Smooth muscle cell (in vitro differentiated cells): ENCODE data around the gene DIP2C. TPM values are rescaled to one million over a fixed set of nuclear protein-coding genes. Genes with fewer than 3 reads are reported as not detected.

Source experiments
- DNase-seq: peaks from one replicate; lab custom pipeline; 2025; ENCODE audit not compliant: unreplicated experiment; lab: John Stamatoyannopoulos, UW
- H2AFZ ChIP-seq: fragments of 200-600 bp; sonication (generic); 2 replicates; pipeline ENCODE4 v1.6.0; 2016; ENCODE audit warnings: antibody characterized with exemption, low read depth, mild to moderate bottlenecking
- H3F3A ChIP-seq: fragments of 200-600 bp; sonication (generic); 2 replicates; pipeline ENCODE4 v1.6.0; 2017; ENCODE audit warnings: antibody characterized with exemption, low read depth
- H3K27ac ChIP-seq: fragments of 200-600 bp; sonication (generic); 2 replicates; pipeline ENCODE4 v1.5.1; 2016; ENCODE audit warnings: low read depth, mild to moderate bottlenecking
- H3K27me3 ChIP-seq: fragments of 200-600 bp; sonication (generic); 2 replicates; pipeline ENCODE4 v1.6.1; 2016; ENCODE audit warnings: low read depth, mild to moderate bottlenecking
- H3K36me3 ChIP-seq: fragments of 200-600 bp; sonication (generic); 2 replicates; pipeline ENCODE4 v1.5.1; 2016; ENCODE audit warnings: low read depth
- H3K4me1 ChIP-seq: fragments of 200-600 bp; sonication (generic); 2 replicates; pipeline ENCODE4 v1.5.1; 2016; ENCODE audit warnings: low read depth
- H3K4me2 ChIP-seq: fragments of 200-600 bp; sonication (generic); 2 replicates; pipeline ENCODE4 v1.6.0; 2016; ENCODE audit warnings: mild to moderate bottlenecking
- H3K4me3 ChIP-seq: fragments of 200-600 bp; sonication (generic); 2 replicates; pipeline ENCODE4 v1.5.1; 2016; ENCODE audit warnings: mild to moderate bottlenecking
- H3K79me2 ChIP-seq: fragments of 200-600 bp; sonication (generic); 2 replicates; pipeline ENCODE4 v1.6.0; 2016; ENCODE audit warnings: low read depth, mild to moderate bottlenecking
- H3K9ac ChIP-seq: fragments of 200-600 bp; sonication (generic); 2 replicates; pipeline ENCODE4 v1.6.0; 2016; ENCODE audit warnings: low read depth
- H3K9me3 ChIP-seq: fragments of 200-600 bp; sonication (generic); replicated peaks from 2 replicates; pipeline ENCODE4 v1.5.1; 2016; ENCODE audit warnings: low read depth
- H4K20me1 ChIP-seq: fragments of 200-600 bp; sonication (generic); 2 replicates; pipeline ENCODE4 v1.6.0; 2016; ENCODE audit warnings: low read depth
- CTCF ChIP-seq: fragments of 200-600 bp; sonication (generic); IDR thresholded peaks from 2 replicates; pipeline ENCODE4 v1.5.1; 2017; ENCODE audit warnings: borderline replicate concordance, mild to moderate bottlenecking, antibody characterized with exemption; ENCODE audit not compliant: insufficient read depth, poor library complexity, severe bottlenecking
- WGBS: methylation state at CpG from one replicate; pipeline ENCODE4 v1.1.7; 2016; ENCODE audit warnings: low lambda C conversion rate; 5-methylcytosine and 5-hydroxymethylcytosine counted together
- polyA plus RNA-seq: library from polyadenylated mRNA; unstranded; fragments of >200 nt; fragmentation: Nextera tagmentation; extraction: Ambion mirVana; gene quantifications from 2 replicates; pipeline ENCODE4 v1.2.1, GENCODE V29; 2016
- total RNA-seq: library from RNA; depleted of rRNA; stranded (reverse); fragments of >200 nt; gene quantifications from 2 replicates; pipeline ENCODE4 v1.2.3, GENCODE V29; 2014

The DIP2C gene
- total and polyA plus RNA-seq, 2 experiments from 2014 or later, result 14.9 to 15.3 TPM

- Histone ChIP-seq H3K27me3 (no peaks in the 10 kb centered on the region), H3K36me3 (no peaks in the 10 kb centered on the region), H2AFZ (no peak overlapping the region), H3K9ac (no peak overlapping the region), H3K27ac (no peak overlapping the region), H3K4me3 (no peak overlapping the region), H3K79me2 (peaks cover 80% of the 10 kb centered on the region), H3K4me1 (peaks cover 9% of the 10 kb centered on the region), H3F3A (no peaks in the 10 kb centered on the region), H3K4me2 (no peak overlapping the region), H3K9me3 (no peaks in the 10 kb centered on the region), H4K20me1 (peaks cover 93% of the 10 kb centered on the region)
- DNase-seq, result no peak
- no peak for TF ChIP-seq CTCF
- 90% methylated on average over 14 of the region's 14 CpGs for WGBS
Observed at GRCh38 chr10:556971-557637, 132.4 kb downstream of the DIP2C start.

- Histone ChIP-seq H3K36me3 (no peaks in the 10 kb centered on the region), H3K27ac (no peak overlapping the region), H3F3A (no peaks in the 10 kb centered on the region), H2AFZ (no peak overlapping the region), H3K9me3 (no peaks in the 10 kb centered on the region), H3K79me2 (peaks cover 72% of the 10 kb centered on the region), H3K4me1 (peaks cover 9% of the 10 kb centered on the region), H3K27me3 (no peaks in the 10 kb centered on the region), H3K4me2 (no peak overlapping the region), H3K9ac (no peak overlapping the region), H3K4me3 (no peak overlapping the region), H4K20me1 (peaks cover 93% of the 10 kb centered on the region)
- TF ChIP-seq CTCF, result no peak
- DNase-seq, result no peak
- 93% methylated on average over 11 of the region's 27 CpGs for WGBS
Observed at GRCh38 chr10:555682-556350, 133.7 kb downstream of the DIP2C start.

GRCh38 chr10:555281-555680, 134.2 kb downstream of the DIP2C start:
- no peak overlapping the region for H2AFZ ChIP-seq
- H3K4me3 ChIP-seq, result no peak overlapping the region
- WGBS, result 96% methylated on average over 12 of the region's 12 CpGs
- DNase-seq, result no peak
- no peaks in the 10 kb centered on the region for H3F3A ChIP-seq
- H4K20me1 ChIP-seq, result peaks cover 93% of the 10 kb centered on the region
- peaks cover 72% of the 10 kb centered on the region for H3K79me2 ChIP-seq
- H3K4me1 ChIP-seq, result peaks cover 4% of the 10 kb centered on the region
- no peak overlapping the region for H3K27ac ChIP-seq
- no peaks in the 10 kb centered on the region for H3K27me3 ChIP-seq
- H3K9me3 ChIP-seq, result no peaks in the 10 kb centered on the region
- TF ChIP-seq CTCF, result no peak
- H3K36me3 ChIP-seq, result no peaks in the 10 kb centered on the region
- no peak overlapping the region for H3K9ac ChIP-seq
- H3K4me2 ChIP-seq, result no peak overlapping the region
